CD14-positive monocyte (primary cell): ENCODE measurements around the gene TTC9B. TPM values are rescaled to one million over a fixed set of nuclear protein-coding genes. Genes with fewer than 3 reads are reported as not detected.

Experiments used
- DNase-seq, 3 donors: peaks; one replicate each; pipeline ENCODE4 v3.0.0-alpha.2; 2011 to 2022
- H2AFZ ChIP-seq: 2 replicates; pipeline ENCODE4 v1.6.0; 2012; ENCODE audit warnings: mild to moderate bottlenecking, low read depth, low read length, inconsistent platforms; ENCODE audit not compliant: insufficient read depth, poor library complexity, severe bottlenecking
- H3K27ac ChIP-seq, 2 donors: 1 replicate in 1 of 2; 2 replicates in 1 of 2; pipeline ENCODE4 v1.5.1; 2012 to 2013; ENCODE audit warnings: low read length in 2 of 2, control low read depth in 1 of 2, inconsistent platforms in 1 of 2, low read depth in 1 of 2, mild to moderate bottlenecking in 1 of 2
- H3K27me3 ChIP-seq, 2 donors: one replicate each; pipeline versions ENCODE4 v1.6.0 to v1.6.1; 2011 to 2013; ENCODE audit warnings: low read length in 2 of 2; ENCODE audit not compliant: control insufficient read depth in 2 of 2, insufficient read depth in 2 of 2
- H3K36me3 ChIP-seq, 2 donors: replicated peaks in 1 of 2; 1 replicate in 1 of 2; 2 replicates in 1 of 2; pipeline versions ENCODE4 v1.5.1 to v1.6.1; 2012 to 2013; ENCODE audit warnings: low read length in 2 of 2, control low read depth in 1 of 2, inconsistent platforms in 1 of 2, mild to moderate bottlenecking in 1 of 2; ENCODE audit not compliant: insufficient read depth in 2 of 2, control insufficient read depth in 1 of 2
- H3K4me1 ChIP-seq, 2 donors: 1 replicate in 1 of 2; 2 replicates in 1 of 2; pipeline versions ENCODE4 v1.5.1 to v1.6.1; 2012 to 2013; ENCODE audit warnings: low read length in 2 of 2, control low read depth in 1 of 2, inconsistent platforms in 1 of 2, mild to moderate bottlenecking in 1 of 2, moderate library complexity in 1 of 2; ENCODE audit not compliant: insufficient read depth in 2 of 2, control insufficient read depth in 1 of 2
- H3K4me2 ChIP-seq: replicated peaks from 2 replicates; pipeline ENCODE3; 2012; ENCODE audit warnings: low read length, moderate library complexity, mild to moderate bottlenecking; ENCODE audit not compliant: poor library complexity, severe bottlenecking; ENCODE audit errors: extremely low read depth
- H3K4me3 ChIP-seq, 3 experiments: fragments of 200-600 bp in 1 of 3; sonication (generic) in 1 of 3; replicated peaks in 1 of 3; 1 replicate in 2 of 3; 2 replicates in 1 of 3; pipeline ENCODE4 v1.5.1; 2011 to 2013; ENCODE audit warnings: low read length in 3 of 3, mild to moderate bottlenecking in 3 of 3, control low read depth in 2 of 3, low read depth in 2 of 3, inconsistent platforms in 1 of 3, moderate library complexity in 1 of 3
- H3K79me2 ChIP-seq: 2 replicates; pipeline ENCODE4 v1.6.0; 2012; ENCODE audit warnings: mild to moderate bottlenecking, control low read depth, inconsistent platforms, low read length, moderate library complexity; ENCODE audit not compliant: insufficient read depth
- H3K9ac ChIP-seq: 2 replicates; pipeline ENCODE4 v1.6.0; 2017; ENCODE audit warnings: low read length, mild to moderate bottlenecking; ENCODE audit not compliant: insufficient read depth, poor library complexity, severe bottlenecking
- H3K9me3 ChIP-seq, 2 donors: replicated peaks in 1 of 2; 1 replicate in 1 of 2; 2 replicates in 1 of 2; pipeline versions ENCODE4 v1.5.1 to v1.6.1; 2012 to 2013; ENCODE audit warnings: low read length in 2 of 2, control low read depth in 1 of 2; ENCODE audit not compliant: control insufficient read depth in 1 of 2, insufficient read depth in 1 of 2
- H4K20me1 ChIP-seq: 2 replicates; pipeline ENCODE4 v1.6.0; 2012; ENCODE audit warnings: mild to moderate bottlenecking, low read length, control low read depth, moderate library complexity; ENCODE audit not compliant: insufficient read depth
- H3K27ac Mint-ChIP-seq, 7 donors: one replicate each; pipeline ENCODE4 v1.8.0; 2020; ENCODE audit warnings: mild to moderate bottlenecking in 7 of 7, mixed read lengths in 7 of 7, moderate library complexity in 6 of 7, inconsistent platforms in 2 of 7
- H3K27me3 Mint-ChIP-seq, 3 donors: one replicate each; pipeline ENCODE4 v1.8.0; 2021 to 2022; ENCODE audit warnings: low read depth in 3 of 3, mild to moderate bottlenecking in 3 of 3, mixed read lengths in 3 of 3, moderate library complexity in 3 of 3, inconsistent platforms in 1 of 3
- H3K36me3 Mint-ChIP-seq, 2 donors: one replicate each; pipeline ENCODE4 v1.8.0; 2020; ENCODE audit warnings: mixed read lengths in 2 of 2, inconsistent platforms in 1 of 2, mild to moderate bottlenecking in 1 of 2
- H3K4me1 Mint-ChIP-seq: one replicate; pipeline ENCODE4 v1.8.0; 2020; ENCODE audit warnings: mild to moderate bottlenecking, mixed read lengths
- H3K4me3 Mint-ChIP-seq, 2 donors: one replicate each; pipeline ENCODE4 v1.8.0; 2020; ENCODE audit warnings: mild to moderate bottlenecking in 2 of 2, mixed read lengths in 2 of 2, moderate library complexity in 1 of 2
- H3K9me3 Mint-ChIP-seq, 7 donors: one replicate each; pipeline ENCODE4 v1.8.0; 2020 to 2022; ENCODE audit warnings: mixed read lengths in 7 of 7, mild to moderate bottlenecking in 6 of 7, moderate library complexity in 6 of 7, inconsistent platforms in 2 of 7
- WGBS: methylation state at CpG from one replicate; pipeline ENCODE4 v1.1.5; 2013; ENCODE audit warnings: missing lambda C conversion rate; ENCODE audit not compliant: insufficient coverage; 5-methylcytosine and 5-hydroxymethylcytosine counted together
- intact Hi-C, 2 donors: fragments of 100-400 bp; cut with micrococcal nuclease; formaldehyde crosslinking; loops; one replicate each; pipeline versions ENCODE4 v1.15.0 to v1.15.1; 2023
- polyA minus RNA-seq: library from RNA; depleted of rRNA, polyadenylated mRNA; stranded (reverse); fragments of >200 nt; gene quantifications from 2 replicates; pipeline ENCODE4 v1.2.3, GENCODE V29; 2012
- polyA plus RNA-seq, 3 donors: library from polyadenylated mRNA; depleted of rRNA in 1 of 3; unstranded in 2 of 3; stranded (reverse) in 1 of 3; fragments of 300-500 nt in 2 of 3; fragments of >200 nt in 1 of 3; fragmentation: Illumina TruSeq in 2 of 3; gene quantifications; 1 replicate in 2 of 3; 2 replicates in 1 of 3; pipeline ENCODE4 v1.2.3, GENCODE V29; 2012 to 2021
- total RNA-seq, 12 experiments: library from RNA in 1 of 12; stranded (reverse) in 1 of 12; fragments of 120-200 nt in 1 of 12; gene quantifications; one replicate each; pipeline ENCODE4 v1.2.4 and lab custom pipeline; 2013 to 2026; ENCODE audit warnings: mixed read lengths in 6 of 12, inconsistent platforms in 1 of 12
- TF ChIP-seq, protein P1 (sequence below): fragments of 200-600 bp; IDR thresholded peaks from one replicate; pipeline ENCODE4 v1.8.0; 2022; ENCODE audit warnings: antibody characterized with exemption, mild to moderate bottlenecking

The TTC9B gene
- not detected for total RNA-seq (2013)
- polyA plus RNA-seq (not detected), polyA minus RNA-seq (not detected in 2 replicates), total RNA-seq (lab: John Stamatoyannopoulos, UW) (0 to 0.43 (median 0.06) reads per million in 11 experiments)

DNA sequence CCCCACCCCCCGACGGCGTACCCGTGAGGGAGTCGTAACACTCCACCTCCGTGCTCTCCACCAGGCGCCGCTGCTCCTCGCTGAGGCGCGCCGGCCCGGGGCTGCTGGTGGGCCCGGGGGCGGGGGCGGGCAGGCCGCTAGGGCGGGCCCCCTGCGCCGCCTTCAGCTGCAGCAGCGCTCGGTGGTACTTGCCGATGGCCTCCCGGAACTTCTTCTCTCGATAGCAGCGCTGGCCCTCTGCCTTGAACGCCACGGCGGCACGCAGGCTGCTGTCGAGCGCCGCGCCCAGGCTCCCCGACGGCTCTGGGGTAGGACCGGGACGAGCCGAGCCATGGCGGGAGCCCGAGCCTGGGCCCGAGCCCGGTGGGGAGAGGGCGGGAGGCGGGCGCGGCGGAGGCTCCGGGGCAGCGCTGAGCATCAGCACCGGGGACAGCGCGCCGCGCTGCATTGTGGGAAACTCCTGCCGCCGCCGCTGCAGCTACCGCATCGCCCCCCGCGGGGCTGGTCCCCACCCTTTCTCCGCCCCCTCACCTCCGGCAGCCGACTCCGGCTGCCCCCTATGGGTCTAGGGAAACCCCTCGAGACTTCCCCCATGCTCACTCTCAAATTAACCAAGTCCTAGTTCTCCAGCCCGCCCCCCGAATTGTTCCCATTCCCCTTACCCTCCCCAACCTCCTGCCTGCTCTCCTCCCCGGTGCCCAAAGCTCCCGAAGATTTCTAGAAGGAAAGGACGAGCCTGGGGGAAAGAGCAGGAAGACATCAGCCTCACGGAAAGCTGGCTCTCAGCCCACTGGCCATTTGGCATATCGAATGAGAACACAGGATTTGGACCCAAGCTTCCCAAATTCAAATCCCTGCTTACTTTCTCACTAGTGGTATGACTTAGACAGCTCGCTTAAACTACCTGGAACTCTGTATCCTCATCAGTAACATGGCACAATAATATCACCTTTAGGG lies at the start of gene TTC9B:
TTC9B (minus strand) TSS at position 451 of the 957 bp plus-strand sequence; CDS start at position 448, 3 bp downstream.
- Histone ChIP-seq H3K27me3 (peaks cover 33 to 56% of the 10 kb centered on the region in 2 donors), H4K20me1 (no peaks in the 10 kb centered on the region), H2AFZ (no peak within 1 kb of the TSS), H3K9ac (no peak within 1 kb of the TSS), H3K36me3 (no peaks in the 10 kb centered on the region), H3K27ac (no peak within 1 kb of the TSS), H3K4me1 (no peaks in the 10 kb centered on the region), H3K79me2 (no peaks in the 10 kb centered on the region), H3K4me3 (no peak within 1 kb of the TSS), H3K4me2 (no peak within 1 kb of the TSS), H3K9me3 (peaks cover 10 to 16% of the 10 kb centered on the region in 2 donors)
- Mint-ChIP-seq H3K4me1 (peaks cover 4% of the 10 kb centered on the region), H3K27me3 (peaks cover 62 to 73% (median 72%) of the 10 kb centered on the region in 3 donors), H3K4me3 (peak within 1 kb of the TSS in 1 of 2 donors; percentile 83), H3K9me3 (peaks cover 8 to 26% (median 18%) of the 10 kb centered on the region in 7 donors), H3K36me3 (peaks cover 2 to 3% of the 10 kb centered on the region in 2 donors), H3K27ac (peak within 1 kb of the TSS in 1 of 7 donors; percentile 6)
- TF ChIP-seq, protein P1, sequence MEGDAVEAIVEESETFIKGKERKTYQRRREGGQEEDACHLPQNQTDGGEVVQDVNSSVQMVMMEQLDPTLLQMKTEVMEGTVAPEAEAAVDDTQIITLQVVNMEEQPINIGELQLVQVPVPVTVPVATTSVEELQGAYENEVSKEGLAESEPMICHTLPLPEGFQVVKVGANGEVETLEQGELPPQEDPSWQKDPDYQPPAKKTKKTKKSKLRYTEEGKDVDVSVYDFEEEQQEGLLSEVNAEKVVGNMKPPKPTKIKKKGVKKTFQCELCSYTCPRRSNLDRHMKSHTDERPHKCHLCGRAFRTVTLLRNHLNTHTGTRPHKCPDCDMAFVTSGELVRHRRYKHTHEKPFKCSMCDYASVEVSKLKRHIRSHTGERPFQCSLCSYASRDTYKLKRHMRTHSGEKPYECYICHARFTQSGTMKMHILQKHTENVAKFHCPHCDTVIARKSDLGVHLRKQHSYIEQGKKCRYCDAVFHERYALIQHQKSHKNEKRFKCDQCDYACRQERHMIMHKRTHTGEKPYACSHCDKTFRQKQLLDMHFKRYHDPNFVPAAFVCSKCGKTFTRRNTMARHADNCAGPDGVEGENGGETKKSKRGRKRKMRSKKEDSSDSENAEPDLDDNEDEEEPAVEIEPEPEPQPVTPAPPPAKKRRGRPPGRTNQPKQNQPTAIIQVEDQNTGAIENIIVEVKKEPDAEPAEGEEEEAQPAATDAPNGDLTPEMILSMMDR, result no peak
- 4% methylated on average over 66 of the region's 75 CpGs for WGBS
- intact Hi-C loops, result no loop called here
- no peak for DNase-seq

DNA sequence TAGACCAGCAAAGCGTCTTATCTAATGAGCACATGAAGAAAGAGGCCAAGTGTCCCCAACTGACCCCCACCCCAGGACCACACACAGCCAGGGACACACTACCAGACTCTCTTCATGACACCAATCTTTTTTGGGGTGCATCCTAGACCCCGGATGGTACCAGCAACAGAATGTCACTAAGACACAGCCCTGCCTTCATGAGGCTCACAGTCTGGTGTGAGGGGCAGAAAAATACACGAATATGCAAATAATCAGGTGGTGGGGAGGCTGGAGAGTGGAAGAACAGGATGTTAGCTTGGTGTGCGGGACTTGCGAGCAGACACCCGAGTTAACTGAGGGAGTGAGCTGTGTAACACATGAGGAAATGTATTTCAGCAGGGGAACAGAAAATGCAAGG lies 49.4 kb upstream of the TTC9B start:
- TF ChIP-seq, protein P1, result no peak
- no peak overlapping the region for H3K4me2 ChIP-seq
- H3K4me3 ChIP-seq, result no peak overlapping the region
- intact Hi-C loops, result no loop called here
- Mint-ChIP-seq H3K27ac (peak overlapping the region in 2 of 7 donors; percentile 27 to 34), H3K4me1 (peaks cover 7% of the 10 kb centered on the region), H3K9me3 (peaks cover 0 to 2% (median 0%) of the 10 kb centered on the region in 7 donors), H3K4me3 (no peak overlapping the region), H3K36me3 (peaks cover 48 to 66% of the 10 kb centered on the region in 2 donors), H3K27me3 (peaks cover 0 to 3% (median 0%) of the 10 kb centered on the region in 3 donors)
- H3K9ac ChIP-seq, result no peak overlapping the region
- peaks cover 97% of the 10 kb centered on the region for H4K20me1 ChIP-seq
- no peak overlapping the region for H2AFZ ChIP-seq
- no peak overlapping the region for H3K27ac ChIP-seq
- H3K9me3 ChIP-seq, result no peaks in the 10 kb centered on the region
- H3K36me3 ChIP-seq, result peaks cover 38 to 72% of the 10 kb centered on the region in 2 donors
- no peak for DNase-seq
- WGBS, result 98% methylated on average over 5 of the region's 6 CpGs
- H3K4me1 ChIP-seq, result peaks cover 0 to 3% of the 10 kb centered on the region in 2 donors
- H3K27me3 ChIP-seq, result no peaks in the 10 kb centered on the region
- H3K79me2 ChIP-seq, result peaks cover 76% of the 10 kb centered on the region
